K562 (cell line): ENCODE data around the gene ULBP2. TPM values are rescaled to one million over a fixed set of nuclear protein-coding genes. Genes with fewer than 3 reads are reported as not detected.
A peak's percentile ranks its signal among the peaks of the same experiment; 100 is the strongest.

Source experiments
- AFF4 ChIP-seq: sonication (generic); formaldehyde crosslinking; IDR thresholded peaks from 2 replicates; pipeline ENCODE4 v1.8.0; 2023; ENCODE audit warnings: mild to moderate bottlenecking, missing genetic modification reagents
- ARID4B ChIP-seq: sonication (generic); formaldehyde crosslinking; IDR thresholded peaks from 2 replicates; pipeline ENCODE4 v1.8.0; 2022; ENCODE audit warnings: mild to moderate bottlenecking, missing genetic modification reagents
- ELK1 ChIP-seq: sonication (generic); formaldehyde crosslinking; IDR thresholded peaks from 2 replicates; pipeline ENCODE4 v1.8.1; 2022; ENCODE audit warnings: missing genetic modification reagents
- GATA2 ChIP-seq: sonication (generic); formaldehyde crosslinking; IDR thresholded peaks from 2 replicates; pipeline ENCODE4 v1.4.0; 2020; ENCODE audit warnings: mild to moderate bottlenecking, missing genetic modification reagents
- HMGXB4 ChIP-seq: sonication (generic); formaldehyde crosslinking; IDR thresholded peaks from 2 replicates; pipeline ENCODE4 v1.8.1; 2023; ENCODE audit warnings: mild to moderate bottlenecking, missing genetic modification reagents
- MCM5 ChIP-seq: fragments of 450-650 bp; IDR thresholded peaks from 2 replicates; pipeline ENCODE4 v1.6.1; 2016; ENCODE audit warnings: low read depth
- PHB2 ChIP-seq: fragments of 450-650 bp; IDR thresholded peaks from 2 replicates; pipeline ENCODE4 v1.6.1; 2017; ENCODE audit warnings: low read depth
- RBM22 ChIP-seq: fragments of 200-400 bp; formaldehyde crosslinking; IDR thresholded peaks from 2 replicates; pipeline ENCODE4 v1.6.1; 2018; ENCODE audit warnings: low read length, low read depth; ENCODE audit not compliant: poor library complexity, severe bottlenecking
- RBM34 ChIP-seq: fragments of 200-400 bp; formaldehyde crosslinking; IDR thresholded peaks from 2 replicates; pipeline ENCODE4 v1.6.1; 2018; ENCODE audit warnings: low read length, borderline replicate concordance; ENCODE audit not compliant: insufficient read depth
- TCF3 ChIP-seq: sonication (generic); formaldehyde crosslinking; IDR thresholded peaks from 2 replicates; pipeline ENCODE4 v1.4.0; 2020; ENCODE audit warnings: mild to moderate bottlenecking, missing genetic modification reagents
- XRCC3 ChIP-seq: fragments of 450-650 bp; IDR thresholded peaks from 2 replicates; pipeline ENCODE4 v1.6.1; 2017; ENCODE audit warnings: mild to moderate bottlenecking, moderate library complexity
- ZNF175 ChIP-seq: fragments of 200-800 bp; sonication (Bioruptor generic); IDR thresholded peaks from 2 replicates; pipeline ENCODE4 v1.6.1; 2016; ENCODE audit warnings: low read depth, mild to moderate bottlenecking, missing genetic modification characterization, missing compliant biosample characterization
- ZNF398 ChIP-seq: fragments of 250-450 bp; sonication (Bioruptor Pico); IDR thresholded peaks from 2 replicates; pipeline ENCODE4 v1.8.0; 2021; ENCODE audit warnings: moderate library complexity, mild to moderate bottlenecking, inconsistent platforms
- ZNF717 ChIP-seq: fragments of 250-450 bp; sonication (Bioruptor Pico); IDR thresholded peaks from 2 replicates; pipeline ENCODE4 v1.5.0; 2021
- polyA plus RNA-seq, 8 experiments: library from polyadenylated mRNA; depleted of rRNA in 4 of 8; stranded (reverse) in 5 of 8; unstranded in 3 of 8; fragments of >200 nt; fragmentation: Nextera tagmentation in 2 of 8; fragmentation: Illumina TruSeq in 1 of 8; extraction: Ambion mirVana in 2 of 8; extraction: Trizol in 1 of 8; gene quantifications; 2 replicates each; pipeline versions ENCODE4 v1.2.1 to v1.2.3, GENCODE V29; 2011 to 2014; ENCODE audit warnings: inconsistent platforms in 1 of 8, missing spikeins in 1 of 8
- total RNA-seq, 7 experiments: library from RNA; depleted of rRNA in 6 of 7; stranded (reverse); fragments of >200 nt in 6 of 7; fragmentation: Illumina TruSeq in 2 of 7; extraction: Trizol in 2 of 7; gene quantifications; 2 replicates each; pipeline versions ENCODE4 v1.2.1 to v1.2.3, GENCODE V29; 2011 to 2021; ENCODE audit warnings: low replicate concordance in 1 of 7

ULBP2 gene
- total and polyA plus RNA-seq, 9 of the 15 experiments (the other 6 are each of a cell fraction or from before 2014, with no cell fraction given) = 0.50 to 5.3 (median 1.2) TPM

- no peak for TF ChIP-seq XRCC3
- no peak for TF ChIP-seq ZNF398 (CRISPR knock-in tag)
- no peak for TF ChIP-seq PHB2
- no peak for TF ChIP-seq GATA2 (CRISPR knock-in tag)
- no peak for TF ChIP-seq ZNF175
- TF ChIP-seq AFF4 = no peak
- TF ChIP-seq ELK1 = no peak
- TF ChIP-seq RBM22 = no peak
- no peak for TF ChIP-seq MCM5
- no peak for TF ChIP-seq ZNF717 (CRISPR knock-in tag)
- TF ChIP-seq ARID4B = peak; percentile 51; the same call in 1 of the 2 replicates
- no peak for TF ChIP-seq RBM34
- no peak for TF ChIP-seq TCF3
- TF ChIP-seq HMGXB4 (CRISPR knock-in tag) = no peak
Measured at GRCh38 chr6:149925974-149926777, 15.6 kb upstream of the ULBP2 start (continued).
